MM.1S (cell line): ENCODE results near the gene TTYH2.

Source experiments
- DNase-seq: peaks from one replicate; pipeline ENCODE4 v3.0.0-alpha.2; 2015
- H2AFZ ChIP-seq: fragments of 300-600 bp; sonication (generic); 2 replicates; pipeline ENCODE4 v1.6.0; 2016; ENCODE audit warnings: antibody characterized with exemption, low read length
- H3F3A ChIP-seq: fragments of 300-600 bp; sonication (generic); 2 replicates; pipeline ENCODE4 v1.6.1; 2016; ENCODE audit warnings: mild to moderate bottlenecking, antibody characterized with exemption, low read length, moderate library complexity, mixed read lengths; ENCODE audit not compliant: insufficient read depth
- H3K27ac ChIP-seq: fragments of 300-600 bp; sonication (generic); 2 replicates; pipeline ENCODE4 v1.5.1; 2016; ENCODE audit warnings: mild to moderate bottlenecking, low read length
- H3K27me3 ChIP-seq: fragments of 300-600 bp; sonication (generic); replicated peaks from 2 replicates; pipeline ENCODE4 v1.6.0; 2016; ENCODE audit warnings: low read length; ENCODE audit not compliant: insufficient read depth
- H3K36me3 ChIP-seq: fragments of 300-600 bp; sonication (generic); replicated peaks from 2 replicates; pipeline ENCODE4 v1.6.1; 2016; ENCODE audit warnings: mild to moderate bottlenecking, low read length, mixed read lengths; ENCODE audit not compliant: insufficient read depth
- H3K4me1 ChIP-seq: fragments of 300-600 bp; sonication (generic); 2 replicates; pipeline ENCODE4 v1.6.1; 2016; ENCODE audit warnings: low read length, mixed read lengths
- H3K4me2 ChIP-seq: fragments of 300-600 bp; sonication (generic); 2 replicates; pipeline ENCODE4 v1.6.0; 2016; ENCODE audit warnings: low read depth, low read length
- H3K4me3 ChIP-seq: fragments of 300-600 bp; sonication (generic); 2 replicates; pipeline ENCODE4 v1.5.1; 2016; ENCODE audit warnings: low read length, mixed read lengths
- H3K79me2 ChIP-seq: fragments of 300-600 bp; sonication (generic); 2 replicates; pipeline ENCODE4 v1.6.1; 2016; ENCODE audit warnings: mixed run types, low read length, mixed read lengths
- H3K9ac ChIP-seq: fragments of 300-600 bp; sonication (generic); 2 replicates; pipeline ENCODE4 v1.6.1; 2016; ENCODE audit warnings: low read length, mixed read lengths
- H3K9me2 ChIP-seq: fragments of 300-600 bp; sonication (generic); replicated peaks from 2 replicates; pipeline ENCODE4 v1.6.1; 2016; ENCODE audit warnings: mild to moderate bottlenecking, low read length, mixed read lengths; ENCODE audit not compliant: insufficient read depth
- H3K9me3 ChIP-seq: fragments of 300-600 bp; sonication (generic); replicated peaks from 2 replicates; pipeline ENCODE4 v1.6.1; 2016; ENCODE audit warnings: mild to moderate bottlenecking, low read length, mixed read lengths; ENCODE audit not compliant: insufficient read depth
- H4K20me1 ChIP-seq: fragments of 300-600 bp; sonication (generic); 2 replicates; pipeline ENCODE4 v1.6.1; 2016; ENCODE audit warnings: mild to moderate bottlenecking, low read length, moderate library complexity, mixed read lengths; ENCODE audit not compliant: insufficient read depth
- EZH2 ChIP-seq: fragments of 300-600 bp; sonication (generic); optimal IDR thresholded peaks from 2 replicates; pipeline ENCODE3; 2017; ENCODE audit warnings: low read depth, mild to moderate bottlenecking, antibody characterized with exemption, low read length, mixed read lengths
- EZH2phosphoT487 ChIP-seq: fragments of 300-600 bp; sonication (generic); IDR thresholded peaks from 2 replicates; pipeline ENCODE4 v1.6.1; 2018; ENCODE audit warnings: antibody characterized with exemption, low read length
- TF ChIP-seq, protein P1 (sequence below): fragments of 300-600 bp; sonication (generic); IDR thresholded peaks from 2 replicates; pipeline ENCODE4 v1.5.1; 2016; ENCODE audit warnings: antibody characterized with exemption, low read length, mixed read lengths

TTYH2 gene

DNA sequence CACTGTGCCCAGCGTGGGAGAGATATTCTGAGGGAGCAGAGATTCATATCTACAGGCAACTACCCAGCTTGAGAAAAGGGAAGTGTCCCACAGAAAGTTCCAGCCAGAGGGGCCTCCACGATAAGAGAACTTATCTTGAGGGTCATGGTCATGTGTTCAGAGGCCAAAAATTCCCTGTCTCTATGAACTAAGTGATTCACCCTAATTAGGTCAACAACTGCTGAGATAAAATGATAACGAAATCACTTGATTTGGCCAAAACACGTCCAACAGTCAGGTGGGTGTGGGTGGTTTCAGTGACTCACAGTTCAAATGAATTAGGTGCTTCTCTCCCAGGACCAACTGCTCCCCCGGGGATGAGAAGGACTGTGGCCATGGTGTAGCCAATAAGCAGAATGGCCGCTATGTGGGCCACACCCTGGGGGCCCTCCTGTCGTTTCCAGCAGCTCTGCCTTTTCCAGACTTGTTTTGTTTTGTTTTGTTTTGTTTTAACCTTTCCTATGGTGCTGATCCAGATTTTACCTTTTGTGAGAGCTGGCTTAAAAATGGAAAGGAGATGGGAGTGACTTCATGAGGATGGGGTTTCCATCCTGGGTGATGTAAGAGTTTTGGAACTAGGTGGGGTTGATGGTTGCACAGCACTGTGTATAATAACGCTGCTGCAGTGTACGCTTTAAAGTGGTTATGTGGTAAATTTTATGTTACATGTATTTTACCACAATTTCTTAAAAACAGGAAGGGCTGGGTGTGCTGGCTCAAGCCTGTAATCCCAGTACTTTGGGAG is 69.4 kb downstream of the TTYH2 start:
- no peak overlapping the region for H2AFZ ChIP-seq
- no peaks in the 10 kb centered on the region for H3K4me1 ChIP-seq
- no peak overlapping the region for H3K27ac ChIP-seq
- no peaks in the 10 kb centered on the region for H3K36me3 ChIP-seq
- TF ChIP-seq EZH2 (no peak), EZH2phosphoT487 (no peak)
- TF ChIP-seq, protein P1, sequence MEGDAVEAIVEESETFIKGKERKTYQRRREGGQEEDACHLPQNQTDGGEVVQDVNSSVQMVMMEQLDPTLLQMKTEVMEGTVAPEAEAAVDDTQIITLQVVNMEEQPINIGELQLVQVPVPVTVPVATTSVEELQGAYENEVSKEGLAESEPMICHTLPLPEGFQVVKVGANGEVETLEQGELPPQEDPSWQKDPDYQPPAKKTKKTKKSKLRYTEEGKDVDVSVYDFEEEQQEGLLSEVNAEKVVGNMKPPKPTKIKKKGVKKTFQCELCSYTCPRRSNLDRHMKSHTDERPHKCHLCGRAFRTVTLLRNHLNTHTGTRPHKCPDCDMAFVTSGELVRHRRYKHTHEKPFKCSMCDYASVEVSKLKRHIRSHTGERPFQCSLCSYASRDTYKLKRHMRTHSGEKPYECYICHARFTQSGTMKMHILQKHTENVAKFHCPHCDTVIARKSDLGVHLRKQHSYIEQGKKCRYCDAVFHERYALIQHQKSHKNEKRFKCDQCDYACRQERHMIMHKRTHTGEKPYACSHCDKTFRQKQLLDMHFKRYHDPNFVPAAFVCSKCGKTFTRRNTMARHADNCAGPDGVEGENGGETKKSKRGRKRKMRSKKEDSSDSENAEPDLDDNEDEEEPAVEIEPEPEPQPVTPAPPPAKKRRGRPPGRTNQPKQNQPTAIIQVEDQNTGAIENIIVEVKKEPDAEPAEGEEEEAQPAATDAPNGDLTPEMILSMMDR: no peak
- DNase-seq: no peak
- H3F3A ChIP-seq: no peaks in the 10 kb centered on the region
- peaks cover 56% of the 10 kb centered on the region for H3K27me3 ChIP-seq
- H3K79me2 ChIP-seq: no peaks in the 10 kb centered on the region
- no peaks in the 10 kb centered on the region for H3K9me2 ChIP-seq
- H3K9me3 ChIP-seq: no peaks in the 10 kb centered on the region
- no peaks in the 10 kb centered on the region for H4K20me1 ChIP-seq
- no peak overlapping the region for H3K4me3 ChIP-seq
- no peak overlapping the region for H3K4me2 ChIP-seq
- no peak overlapping the region for H3K9ac ChIP-seq

GRCh38 chr17:74283371-74283673 is 70.0 kb downstream of the TTYH2 start:
- H3K9ac ChIP-seq: no peak overlapping the region
- TF ChIP-seq, protein P1: no peak
- TF ChIP-seq EZH2phosphoT487 (no peak), EZH2 (no peak)
- peaks cover 57% of the 10 kb centered on the region for H3K27me3 ChIP-seq
- no peak overlapping the region for H3K4me2 ChIP-seq
- H4K20me1 ChIP-seq: no peaks in the 10 kb centered on the region
- H3K27ac ChIP-seq: no peak overlapping the region
- H3K79me2 ChIP-seq: no peaks in the 10 kb centered on the region
- no peaks in the 10 kb centered on the region for H3F3A ChIP-seq
- no peaks in the 10 kb centered on the region for H3K36me3 ChIP-seq
- DNase-seq: no peak
- H3K4me1 ChIP-seq: no peaks in the 10 kb centered on the region
- no peak overlapping the region for H2AFZ ChIP-seq
- H3K9me3 ChIP-seq: no peaks in the 10 kb centered on the region
- H3K4me3 ChIP-seq: no peak overlapping the region
- H3K9me2 ChIP-seq: no peaks in the 10 kb centered on the region

DNA sequence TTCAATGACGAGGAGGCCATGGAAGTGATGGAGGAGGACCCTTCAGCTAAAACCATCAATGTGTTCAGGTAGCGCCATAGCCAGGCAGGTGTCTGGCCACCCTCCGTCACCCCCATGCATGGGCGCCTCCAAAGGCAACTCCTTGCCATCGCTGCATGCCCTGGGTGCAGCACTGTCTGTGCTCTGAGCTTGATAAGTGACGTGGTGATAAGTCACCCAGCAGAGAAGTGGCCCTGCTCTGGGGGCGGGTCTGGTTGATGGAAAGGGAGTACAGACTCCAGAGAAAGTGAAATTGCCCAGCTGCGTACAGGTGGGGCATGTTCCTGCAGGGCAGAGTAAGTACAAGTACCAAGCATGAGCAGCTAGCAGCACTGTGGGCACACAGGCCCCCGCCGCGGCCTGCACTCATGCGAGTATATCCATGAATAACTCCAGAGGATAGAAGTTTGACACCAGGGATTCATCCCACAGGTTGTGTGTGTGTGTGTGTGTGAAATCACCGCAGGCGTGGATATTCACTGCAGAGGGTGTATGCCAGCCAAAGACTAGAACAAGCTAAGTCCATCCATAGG is 73.7 kb downstream of the TTYH2 start:
- Histone ChIP-seq H3F3A (no peaks in the 10 kb centered on the region), H3K79me2 (no peaks in the 10 kb centered on the region), H3K36me3 (no peaks in the 10 kb centered on the region), H4K20me1 (no peaks in the 10 kb centered on the region), H3K27ac (no peak overlapping the region), H3K9me2 (no peaks in the 10 kb centered on the region), H2AFZ (no peak overlapping the region), H3K9me3 (no peaks in the 10 kb centered on the region), H3K4me1 (no peaks in the 10 kb centered on the region), H3K4me2 (no peak overlapping the region), H3K9ac (no peak overlapping the region), H3K4me3 (no peak overlapping the region), H3K27me3 (peaks cover 82% of the 10 kb centered on the region)
- no peak for DNase-seq
- TF ChIP-seq EZH2phosphoT487 (no peak), EZH2 (no peak)
- TF ChIP-seq, protein P1: no peak
